GM08714 (cell line): ENCODE data around the gene CDH15.

Experiments used
- H3K4me3 ChIP-seq: fragments of 200-500 bp; sonication (Bioruptor generic); 2 replicates; pipeline ENCODE4 v1.5.1; 2014; ENCODE audit warnings: mild to moderate bottlenecking, low read length, inconsistent platforms
- ZNF274 ChIP-seq: IDR thresholded peaks from 2 replicates; pipeline ENCODE4 v1.6.1; 2012; ENCODE audit warnings: mild to moderate bottlenecking, low read depth, low read length

Gene CDH15

GRCh38 chr16:89171216-89172170 lies at the start of gene CDH15:
TSS of gene CDH15 (plus strand) at chr16:89171748. CDS start at chr16:89171832, 84 bp downstream.
- TF ChIP-seq ZNF274: no peak

GRCh38 chr16:89122322-89122851 lies 49.2 kb upstream of the CDH15 start:
- no peak overlapping the region for H3K4me3 ChIP-seq
- TF ChIP-seq ZNF274: no peak

More at GRCh38 chr16:89171216-89172170, at the start of gene CDH15:
- no peak within 1 kb of the TSS; the same call in 1 of the 2 replicates for H3K4me3 ChIP-seq

- no peak overlapping the region for H3K4me3 ChIP-seq
- TF ChIP-seq ZNF274: no peak
These were observed 48.3 kb upstream of the CDH15 start for GRCh38 chr16:89123001-89123830.

- no peak overlapping the region for H3K4me3 ChIP-seq
- no peak for TF ChIP-seq ZNF274
These were observed 47.8 kb upstream of the CDH15 start for GRCh38 chr16:89123831-89124100.

- TF ChIP-seq ZNF274: no peak
- no peak overlapping the region for H3K4me3 ChIP-seq
These were observed 42.2 kb upstream of the CDH15 start for GRCh38 chr16:89129378-89129777.

- no peak for TF ChIP-seq ZNF274
- no peak overlapping the region for H3K4me3 ChIP-seq
These were observed 41.1 kb upstream of the CDH15 start for GRCh38 chr16:89130448-89130847.

GRCh38 chr16:89131783-89132182 lies 39.8 kb upstream of the CDH15 start:
- no peak for TF ChIP-seq ZNF274
- H3K4me3 ChIP-seq: no peak overlapping the region

- TF ChIP-seq ZNF274: no peak
- no peak overlapping the region for H3K4me3 ChIP-seq
These were observed 39.1 kb upstream of the CDH15 start for GRCh38 chr16:89132194-89133005.

- no peak for TF ChIP-seq ZNF274
- no peak overlapping the region for H3K4me3 ChIP-seq
These were observed 38.0 kb upstream of the CDH15 start for GRCh38 chr16:89133457-89134127.

GRCh38 chr16:89134269-89134668 lies 37.3 kb upstream of the CDH15 start:
- no peak for TF ChIP-seq ZNF274
- no peak overlapping the region for H3K4me3 ChIP-seq

- H3K4me3 ChIP-seq: no peak overlapping the region
- no peak for TF ChIP-seq ZNF274
These were observed 36.4 kb upstream of the CDH15 start for GRCh38 chr16:89135166-89135565.

- no peak overlapping the region for H3K4me3 ChIP-seq
- TF ChIP-seq ZNF274: no peak
These were observed 35.4 kb upstream of the CDH15 start for GRCh38 chr16:89135971-89136765.
